C4-2B (cell line): ENCODE data around the gene SPTLC3.

Source experiments
- CTCF ChIP-seq: fragments of 450-650 bp; conservative IDR thresholded peaks from 2 replicates; pipeline ENCODE4 v1.5.1; 2017; ENCODE audit warnings: mild to moderate bottlenecking
- ZFX ChIP-seq: fragments of 450-650 bp; IDR thresholded peaks from 2 replicates; pipeline ENCODE4 v1.6.1; 2017

GRCh38 chr20:12984863-12985262 lies 23.9 kb upstream of the SPTLC3 start:
- no peak for TF ChIP-seq CTCF
- TF ChIP-seq ZFX, result no peak
